HepG2 (cell line): ENCODE data around the gene THRA. TPM values are rescaled to one million over a fixed set of nuclear protein-coding genes. Genes with fewer than 3 reads are reported as not detected.

Experiments
- CHCHD3 ChIP-seq: sonication (generic); formaldehyde crosslinking; IDR thresholded peaks from 2 replicates; pipeline ENCODE4 v1.8.0; 2022; ENCODE audit warnings: mild to moderate bottlenecking, missing genetic modification reagents, moderate library complexity
- HNRNPH1 ChIP-seq: fragments of 200-400 bp; formaldehyde crosslinking; optimal IDR thresholded peaks from 2 replicates; pipeline ENCODE3; 2017; ENCODE audit warnings: mild to moderate bottlenecking, low read depth, low read length
- HOXD1 ChIP-seq: sonication (generic); formaldehyde crosslinking; IDR thresholded peaks from 2 replicates; pipeline ENCODE4 v1.5.0; 2020; ENCODE audit warnings: missing genetic modification reagents
- MIER3 ChIP-seq: IDR thresholded peaks from 2 replicates; pipeline ENCODE4 v1.6.1; 2016; ENCODE audit warnings: missing compliant biosample characterization, borderline replicate concordance
- MYNN ChIP-seq: sonication (generic); formaldehyde crosslinking; IDR thresholded peaks from 2 replicates; pipeline ENCODE4 v1.4.0; 2020; ENCODE audit warnings: mild to moderate bottlenecking, low read depth, missing genetic modification reagents
- RARG ChIP-seq: sonication (generic); formaldehyde crosslinking; IDR thresholded peaks from 2 replicates; pipeline ENCODE4 v1.4.0; 2020; ENCODE audit warnings: low read depth, mild to moderate bottlenecking, missing genetic modification reagents
- RFX5 ChIP-seq: IDR thresholded peaks from 2 replicates; pipeline ENCODE4 v1.6.1; 2011; ENCODE audit warnings: low read depth, low read length, improper control_type of control experiment
- UBTF ChIP-seq: sonication (generic); formaldehyde crosslinking; IDR thresholded peaks from 2 replicates; pipeline ENCODE4 v1.4.0; 2020; ENCODE audit warnings: mild to moderate bottlenecking, missing genetic modification reagents
- ZBTB8A ChIP-seq: sonication (generic); formaldehyde crosslinking; IDR thresholded peaks from 2 replicates; pipeline ENCODE4 v1.4.0; 2020; ENCODE audit warnings: mild to moderate bottlenecking, low read depth, missing genetic modification reagents, borderline replicate concordance
- ZKSCAN1 ChIP-seq: fragments of 150-350 bp; IDR thresholded peaks from 2 replicates; pipeline ENCODE4 v1.6.1; 2014; ENCODE audit warnings: low read length
- ZMYM2 ChIP-seq: sonication (generic); formaldehyde crosslinking; IDR thresholded peaks from 2 replicates; pipeline ENCODE4 v1.8.0; 2022; ENCODE audit warnings: mild to moderate bottlenecking, missing genetic modification reagents
- ZNF138 ChIP-seq: sonication (generic); formaldehyde crosslinking; IDR thresholded peaks from 2 replicates; pipeline ENCODE4 v1.5.0; 2020; ENCODE audit warnings: mild to moderate bottlenecking, low read depth, missing genetic modification reagents
- ZNF143 ChIP-seq: sonication (generic); formaldehyde crosslinking; IDR thresholded peaks from 2 replicates; pipeline ENCODE4 v1.4.0; 2020; ENCODE audit warnings: missing genetic modification reagents
- ZNF567 ChIP-seq: sonication (generic); formaldehyde crosslinking; IDR thresholded peaks from 2 replicates; pipeline ENCODE4 v1.8.1; 2023; ENCODE audit warnings: mild to moderate bottlenecking, missing genetic modification reagents, borderline replicate concordance
- ZNF605 ChIP-seq: sonication (generic); formaldehyde crosslinking; IDR thresholded peaks from 2 replicates; pipeline ENCODE4 v1.8.0; 2022; ENCODE audit warnings: mild to moderate bottlenecking, missing genetic modification reagents
- ZNF607 ChIP-seq: sonication (generic); formaldehyde crosslinking; IDR thresholded peaks from 2 replicates; pipeline ENCODE4 v1.5.1; 2020; ENCODE audit warnings: missing genetic modification reagents, mild to moderate bottlenecking, borderline replicate concordance
- ZNF670 ChIP-seq: sonication (generic); formaldehyde crosslinking; IDR thresholded peaks from 2 replicates; pipeline ENCODE4 v1.8.0; 2022; ENCODE audit warnings: mild to moderate bottlenecking, missing genetic modification reagents, borderline replicate concordance
- polyA plus RNA-seq, 8 experiments: library from polyadenylated mRNA; depleted of rRNA in 3 of 8; stranded (reverse) in 7 of 8; unstranded in 1 of 8; fragments of >200 nt; fragmentation: Illumina TruSeq in 4 of 8; extraction: Trizol in 4 of 8; gene quantifications; 2 replicates each; pipeline versions ENCODE4 v1.2.1 to v1.2.3, GENCODE V29; 2011 to 2016; ENCODE audit warnings: low read depth in 4 of 8, missing spikeins in 1 of 8, mixed read lengths in 1 of 8; ENCODE audit not compliant: insufficient read depth in 1 of 8
- total RNA-seq, 5 experiments: library from RNA; depleted of rRNA; stranded (reverse); fragments of >200 nt; fragmentation: Illumina TruSeq; extraction: Trizol; gene quantifications; 2 replicates each; pipeline ENCODE4 v1.2.3, GENCODE V29; 2016; ENCODE audit warnings: low read depth in 1 of 5
- TF ChIP-seq, protein P1 (sequence below): sonication (generic); formaldehyde crosslinking; IDR thresholded peaks from 2 replicates; pipeline ENCODE4 v1.4.0; 2020; ENCODE audit warnings: missing genetic modification reagents
- TF ChIP-seq, protein P2 (sequence below): sonication (generic); formaldehyde crosslinking; IDR thresholded peaks from 2 replicates; pipeline ENCODE4; 2020; ENCODE audit warnings: missing genetic modification reagents, mild to moderate bottlenecking, borderline replicate concordance
- TF ChIP-seq, protein P3 (sequence below): sonication (generic); formaldehyde crosslinking; IDR thresholded peaks from 2 replicates; pipeline ENCODE4 v1.4.0; 2020; ENCODE audit warnings: missing genetic modification reagents, mild to moderate bottlenecking, borderline replicate concordance

The THRA gene
- total and polyA plus RNA-seq, 2 of the 13 experiments (the other 11 are each of a cell fraction or from before 2014, with no cell fraction given) = 8.0 to 9.9 TPM

GRCh38 chr17:40113110-40113906 lies 50.5 kb downstream of the THRA start (continued):
- peak; percentile 95 for TF ChIP-seq ZNF605 (CRISPR knock-in tag)
- no peak for TF ChIP-seq ZNF138
- TF ChIP-seq ZNF670 (CRISPR knock-in tag) = peak; percentile 97; the same call in 1 of the 2 replicates
- TF ChIP-seq, protein P1, sequence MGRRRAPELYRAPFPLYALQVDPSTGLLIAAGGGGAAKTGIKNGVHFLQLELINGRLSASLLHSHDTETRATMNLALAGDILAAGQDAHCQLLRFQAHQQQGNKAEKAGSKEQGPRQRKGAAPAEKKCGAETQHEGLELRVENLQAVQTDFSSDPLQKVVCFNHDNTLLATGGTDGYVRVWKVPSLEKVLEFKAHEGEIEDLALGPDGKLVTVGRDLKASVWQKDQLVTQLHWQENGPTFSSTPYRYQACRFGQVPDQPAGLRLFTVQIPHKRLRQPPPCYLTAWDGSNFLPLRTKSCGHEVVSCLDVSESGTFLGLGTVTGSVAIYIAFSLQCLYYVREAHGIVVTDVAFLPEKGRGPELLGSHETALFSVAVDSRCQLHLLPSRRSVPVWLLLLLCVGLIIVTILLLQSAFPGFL (CRISPR knock-in tag) = no peak
- TF ChIP-seq MYNN (CRISPR knock-in tag) = no peak
- peak; percentile 32; the same call in 1 of the 2 replicates for TF ChIP-seq ZMYM2 (CRISPR knock-in tag)
- TF ChIP-seq ZNF143 (CRISPR knock-in tag) = peak; percentile 92
- TF ChIP-seq ZNF607 (CRISPR knock-in tag) = peak; percentile 92; the same call in 1 of the 2 replicates
- peak; percentile 27; the same call in 1 of the 2 replicates for TF ChIP-seq ZBTB8A (CRISPR knock-in tag)
- TF ChIP-seq HNRNPH1 = no peak
- no peak for TF ChIP-seq ZNF567 (CRISPR knock-in tag)
- peak; percentile 85 for TF ChIP-seq UBTF (CRISPR knock-in tag)
- peak; percentile 15; the same call in 1 of the 2 replicates for TF ChIP-seq CHCHD3 (CRISPR knock-in tag)
- TF ChIP-seq RFX5 = no peak
- TF ChIP-seq MIER3 (CRISPR knock-in tag) = peak; percentile 84; the same call in 1 of the 2 replicates
- no peak for TF ChIP-seq HOXD1 (CRISPR knock-in tag)
- TF ChIP-seq, protein P2, sequence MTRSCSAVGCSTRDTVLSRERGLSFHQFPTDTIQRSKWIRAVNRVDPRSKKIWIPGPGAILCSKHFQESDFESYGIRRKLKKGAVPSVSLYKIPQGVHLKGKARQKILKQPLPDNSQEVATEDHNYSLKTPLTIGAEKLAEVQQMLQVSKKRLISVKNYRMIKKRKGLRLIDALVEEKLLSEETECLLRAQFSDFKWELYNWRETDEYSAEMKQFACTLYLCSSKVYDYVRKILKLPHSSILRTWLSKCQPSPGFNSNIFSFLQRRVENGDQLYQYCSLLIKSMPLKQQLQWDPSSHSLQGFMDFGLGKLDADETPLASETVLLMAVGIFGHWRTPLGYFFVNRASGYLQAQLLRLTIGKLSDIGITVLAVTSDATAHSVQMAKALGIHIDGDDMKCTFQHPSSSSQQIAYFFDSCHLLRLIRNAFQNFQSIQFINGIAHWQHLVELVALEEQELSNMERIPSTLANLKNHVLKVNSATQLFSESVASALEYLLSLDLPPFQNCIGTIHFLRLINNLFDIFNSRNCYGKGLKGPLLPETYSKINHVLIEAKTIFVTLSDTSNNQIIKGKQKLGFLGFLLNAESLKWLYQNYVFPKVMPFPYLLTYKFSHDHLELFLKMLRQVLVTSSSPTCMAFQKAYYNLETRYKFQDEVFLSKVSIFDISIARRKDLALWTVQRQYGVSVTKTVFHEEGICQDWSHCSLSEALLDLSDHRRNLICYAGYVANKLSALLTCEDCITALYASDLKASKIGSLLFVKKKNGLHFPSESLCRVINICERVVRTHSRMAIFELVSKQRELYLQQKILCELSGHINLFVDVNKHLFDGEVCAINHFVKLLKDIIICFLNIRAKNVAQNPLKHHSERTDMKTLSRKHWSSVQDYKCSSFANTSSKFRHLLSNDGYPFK (CRISPR knock-in tag) = peak; percentile 75; the same call in 1 of the 2 replicates
- TF ChIP-seq, protein P3, sequence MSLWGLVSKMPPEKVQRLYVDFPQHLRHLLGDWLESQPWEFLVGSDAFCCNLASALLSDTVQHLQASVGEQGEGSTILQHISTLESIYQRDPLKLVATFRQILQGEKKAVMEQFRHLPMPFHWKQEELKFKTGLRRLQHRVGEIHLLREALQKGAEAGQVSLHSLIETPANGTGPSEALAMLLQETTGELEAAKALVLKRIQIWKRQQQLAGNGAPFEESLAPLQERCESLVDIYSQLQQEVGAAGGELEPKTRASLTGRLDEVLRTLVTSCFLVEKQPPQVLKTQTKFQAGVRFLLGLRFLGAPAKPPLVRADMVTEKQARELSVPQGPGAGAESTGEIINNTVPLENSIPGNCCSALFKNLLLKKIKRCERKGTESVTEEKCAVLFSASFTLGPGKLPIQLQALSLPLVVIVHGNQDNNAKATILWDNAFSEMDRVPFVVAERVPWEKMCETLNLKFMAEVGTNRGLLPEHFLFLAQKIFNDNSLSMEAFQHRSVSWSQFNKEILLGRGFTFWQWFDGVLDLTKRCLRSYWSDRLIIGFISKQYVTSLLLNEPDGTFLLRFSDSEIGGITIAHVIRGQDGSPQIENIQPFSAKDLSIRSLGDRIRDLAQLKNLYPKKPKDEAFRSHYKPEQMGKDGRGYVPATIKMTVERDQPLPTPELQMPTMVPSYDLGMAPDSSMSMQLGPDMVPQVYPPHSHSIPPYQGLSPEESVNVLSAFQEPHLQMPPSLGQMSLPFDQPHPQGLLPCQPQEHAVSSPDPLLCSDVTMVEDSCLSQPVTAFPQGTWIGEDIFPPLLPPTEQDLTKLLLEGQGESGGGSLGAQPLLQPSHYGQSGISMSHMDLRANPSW (CRISPR knock-in tag) = 0 out of 2 replicates have a peak, but pooled peaks have one; percentile 25
- TF ChIP-seq RARG (CRISPR knock-in tag) = peak; percentile 47; the same call in 1 of the 2 replicates
- TF ChIP-seq ZKSCAN1 = no peak; the same call in 1 of the 2 replicates
